ENCODE results near the gene RFTN1. TPM values are rescaled to one million over a fixed set of nuclear protein-coding genes. Genes with fewer than 3 reads are reported as not detected.

The RFTN1 gene
- total and polyA plus RNA-seq, 4 donors = 33.8 to 82.5 (median 53.4) TPM

DNA sequence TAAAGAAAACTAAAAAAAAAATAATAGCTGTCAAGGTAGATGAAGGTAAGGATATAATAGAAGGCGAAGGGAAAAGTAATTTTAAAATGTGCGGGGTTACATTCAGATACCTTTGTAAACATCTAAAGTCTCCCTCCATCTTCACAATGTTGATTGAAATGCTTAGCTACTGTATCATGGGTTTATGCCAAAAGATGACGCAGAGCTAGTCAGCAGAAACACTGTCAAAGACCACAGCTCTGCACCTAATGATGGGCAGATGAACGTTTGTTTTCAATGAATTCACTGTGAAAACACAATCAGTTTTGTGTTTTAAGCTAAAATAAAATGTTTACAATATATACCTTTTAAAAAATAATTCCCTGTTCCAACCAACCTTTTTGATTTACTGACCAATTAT is 61.2 kb downstream of the RFTN1 start:
- DNase-seq = no peak
- H3K9me3 ChIP-seq (ENCODE audit: control insufficient read depth in 4 of 4, insufficient read depth in 3 of 4, low read length in 3 of 4) = no peaks in the 10 kb centered on the region
- TF ChIP-seq, protein P1, sequence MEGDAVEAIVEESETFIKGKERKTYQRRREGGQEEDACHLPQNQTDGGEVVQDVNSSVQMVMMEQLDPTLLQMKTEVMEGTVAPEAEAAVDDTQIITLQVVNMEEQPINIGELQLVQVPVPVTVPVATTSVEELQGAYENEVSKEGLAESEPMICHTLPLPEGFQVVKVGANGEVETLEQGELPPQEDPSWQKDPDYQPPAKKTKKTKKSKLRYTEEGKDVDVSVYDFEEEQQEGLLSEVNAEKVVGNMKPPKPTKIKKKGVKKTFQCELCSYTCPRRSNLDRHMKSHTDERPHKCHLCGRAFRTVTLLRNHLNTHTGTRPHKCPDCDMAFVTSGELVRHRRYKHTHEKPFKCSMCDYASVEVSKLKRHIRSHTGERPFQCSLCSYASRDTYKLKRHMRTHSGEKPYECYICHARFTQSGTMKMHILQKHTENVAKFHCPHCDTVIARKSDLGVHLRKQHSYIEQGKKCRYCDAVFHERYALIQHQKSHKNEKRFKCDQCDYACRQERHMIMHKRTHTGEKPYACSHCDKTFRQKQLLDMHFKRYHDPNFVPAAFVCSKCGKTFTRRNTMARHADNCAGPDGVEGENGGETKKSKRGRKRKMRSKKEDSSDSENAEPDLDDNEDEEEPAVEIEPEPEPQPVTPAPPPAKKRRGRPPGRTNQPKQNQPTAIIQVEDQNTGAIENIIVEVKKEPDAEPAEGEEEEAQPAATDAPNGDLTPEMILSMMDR (IDR thresholded peaks at IDR 0.05; ENCODE audit: control extremely low read depth, extremely low read depth) = no peak
- H3K36me3 ChIP-seq (ENCODE audit: control insufficient read depth in 4 of 4, insufficient read depth in 4 of 4, low read length in 4 of 4) = no peaks in the 10 kb centered on the region
- H3K27ac ChIP-seq (ENCODE audit: low read depth in 1 of 2, low read length in 1 of 2) = no peak overlapping the region
- no peak overlapping the region for H3K9ac ChIP-seq (ENCODE audit: insufficient read depth in 1 of 2, low read length in 2 of 2)
- no peak overlapping the region for H3K4me3 ChIP-seq
- H3K27me3 ChIP-seq (ENCODE audit: control insufficient read depth in 3 of 3, insufficient read depth in 3 of 3, low read length in 2 of 3) = no peaks in the 10 kb centered on the region
- WGBS, 2 donors = 76 to 82% methylated on average over 4 of the region's 4 CpGs
- peaks cover 8 to 28% (median 15%) of the 10 kb centered on the region in 5 donors for H3K4me1 ChIP-seq (ENCODE audit: control insufficient read depth in 5 of 5, insufficient read depth in 5 of 5, low read length in 5 of 5)
- ATAC-seq (ENCODE audit: insufficient read depth, low FRiP score) = no peak

DNA sequence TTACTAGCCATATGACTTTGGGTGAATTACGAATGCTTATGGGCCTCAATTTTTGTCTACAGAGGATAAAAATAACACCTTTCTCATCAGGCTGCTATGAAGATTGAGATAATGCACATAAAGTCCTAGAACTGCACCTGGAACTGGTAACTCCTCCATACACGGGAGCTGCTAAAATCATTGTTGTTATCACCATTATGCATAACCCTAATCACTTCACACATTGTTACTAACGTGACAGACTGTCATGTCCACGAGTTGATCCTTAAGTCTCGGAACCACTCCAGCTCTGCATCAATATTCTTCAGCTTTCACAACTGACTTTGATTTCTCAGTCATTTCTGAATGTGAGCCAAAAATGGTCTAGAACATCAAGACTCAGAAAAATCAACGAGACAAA is 64.1 kb downstream of the RFTN1 start:
- H3K27ac ChIP-seq (ENCODE audit: low read depth in 1 of 2, low read length in 1 of 2) = peak overlapping the region; percentile 3 to 41
- TF ChIP-seq, protein P1 (IDR thresholded peaks at IDR 0.05; ENCODE audit: control extremely low read depth, extremely low read depth) = no peak
- no peaks in the 10 kb centered on the region for H3K36me3 ChIP-seq (ENCODE audit: control insufficient read depth in 4 of 4, insufficient read depth in 4 of 4, low read length in 4 of 4)
- H3K9me3 ChIP-seq (ENCODE audit: control insufficient read depth in 4 of 4, insufficient read depth in 3 of 4, low read length in 3 of 4) = no peaks in the 10 kb centered on the region
- DNase-seq = no peak
- H3K9ac ChIP-seq (ENCODE audit: insufficient read depth in 1 of 2, low read length in 2 of 2) = no peak overlapping the region
- H3K4me1 ChIP-seq (ENCODE audit: control insufficient read depth in 5 of 5, insufficient read depth in 5 of 5, low read length in 5 of 5) = peaks cover 0 to 11% (median 4%) of the 10 kb centered on the region in 5 donors
- 68 to 75% methylated on average over 6 of the region's 6 CpGs for WGBS, 2 donors
- no peaks in the 10 kb centered on the region for H3K27me3 ChIP-seq (ENCODE audit: control insufficient read depth in 3 of 3, insufficient read depth in 3 of 3, low read length in 2 of 3)
- no peak overlapping the region for H3K4me3 ChIP-seq
- ATAC-seq (ENCODE audit: insufficient read depth, low FRiP score) = no peak

DNA sequence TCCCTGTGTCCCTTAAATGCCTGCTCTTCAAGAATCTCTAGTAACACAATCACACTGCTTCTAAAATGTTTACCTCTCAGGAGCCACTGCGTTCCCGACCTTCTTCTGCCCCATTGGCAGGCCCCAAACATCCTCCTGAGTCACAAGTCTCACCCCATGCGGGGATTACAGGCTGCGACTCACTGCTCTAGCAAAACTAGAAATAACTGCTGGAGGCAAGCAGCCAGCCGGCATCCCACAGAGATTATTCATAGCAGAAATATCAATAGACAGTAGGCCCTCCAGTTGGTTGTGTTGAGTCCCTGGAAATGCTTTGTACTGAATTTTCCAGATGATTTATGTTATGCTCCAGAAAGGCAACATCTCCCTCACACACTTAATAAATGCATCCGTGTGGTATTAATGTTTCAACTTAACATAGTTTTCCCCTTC is 64.8 kb downstream of the RFTN1 start:
- Histone ChIP-seq H3K4me1 (ENCODE audit: control insufficient read depth in 5 of 5, insufficient read depth in 5 of 5, low read length in 5 of 5) (peaks cover 0 to 11% (median 3%) of the 10 kb centered on the region in 5 donors), H3K36me3 (ENCODE audit: control insufficient read depth in 4 of 4, insufficient read depth in 4 of 4, low read length in 4 of 4) (no peaks in the 10 kb centered on the region), H3K4me3 (no peak overlapping the region), H3K27ac (ENCODE audit: low read depth in 1 of 2, low read length in 1 of 2) (peak overlapping the region in 1 of 2 donors; percentile 7), H3K9ac (ENCODE audit: insufficient read depth in 1 of 2, low read length in 2 of 2) (no peak overlapping the region), H3K9me3 (ENCODE audit: control insufficient read depth in 4 of 4, insufficient read depth in 3 of 4, low read length in 3 of 4) (no peaks in the 10 kb centered on the region), H3K27me3 (ENCODE audit: control insufficient read depth in 3 of 3, insufficient read depth in 3 of 3, low read length in 2 of 3) (no peaks in the 10 kb centered on the region)
- TF ChIP-seq, protein P1 (IDR thresholded peaks at IDR 0.05; ENCODE audit: control extremely low read depth, extremely low read depth) = no peak
- ATAC-seq (ENCODE audit: insufficient read depth, low FRiP score) (peak; percentile 60), DNase-seq (peak; percentile 57 to 69 (median 59))
- 51 to 79% methylated on average over 6 of the region's 6 CpGs for WGBS, 2 donors

DNA sequence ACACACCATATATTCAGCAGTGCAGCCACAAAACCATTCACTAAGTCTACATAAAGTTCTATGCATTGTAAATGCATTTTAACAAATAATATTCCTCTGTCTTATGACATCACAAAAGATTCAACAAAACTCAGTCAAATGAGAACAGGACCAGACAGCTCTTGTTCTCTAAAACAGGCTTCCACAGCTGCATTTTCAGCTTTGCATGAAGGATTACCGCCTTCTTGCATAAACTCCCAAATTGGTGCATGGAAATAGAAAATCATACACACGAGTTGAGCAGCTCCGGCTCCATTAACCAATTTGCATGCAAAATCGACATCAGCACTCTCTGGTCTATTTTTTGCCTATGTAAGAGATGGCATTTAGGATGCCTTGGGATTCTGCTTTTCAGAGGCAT is 66.4 kb downstream of the RFTN1 start:
- Histone ChIP-seq H3K4me3 (no peak overlapping the region), H3K36me3 (ENCODE audit: control insufficient read depth in 4 of 4, insufficient read depth in 4 of 4, low read length in 4 of 4) (no peaks in the 10 kb centered on the region), H3K9ac (ENCODE audit: insufficient read depth in 1 of 2, low read length in 2 of 2) (no peak overlapping the region), H3K27ac (ENCODE audit: low read depth in 1 of 2, low read length in 1 of 2) (no peak overlapping the region), H3K4me1 (ENCODE audit: control insufficient read depth in 5 of 5, insufficient read depth in 5 of 5, low read length in 5 of 5) (peaks cover 0 to 11% (median 3%) of the 10 kb centered on the region in 5 donors), H3K9me3 (ENCODE audit: control insufficient read depth in 4 of 4, insufficient read depth in 3 of 4, low read length in 3 of 4) (no peaks in the 10 kb centered on the region), H3K27me3 (ENCODE audit: control insufficient read depth in 3 of 3, insufficient read depth in 3 of 3, low read length in 2 of 3) (no peaks in the 10 kb centered on the region)
- TF ChIP-seq, protein P1 (IDR thresholded peaks at IDR 0.05; ENCODE audit: control extremely low read depth, extremely low read depth) = no peak
- DNase-seq (no peak), ATAC-seq (ENCODE audit: insufficient read depth, low FRiP score) (no peak)
- WGBS, 2 donors = 90 to 92% methylated on average over 4 of the region's 4 CpGs
